Esophagus squamous epithelium (tissue), 5 donors: Measurements from ENCODE around the gene TRIP10. TPM values are rescaled to one million over a fixed set of nuclear protein-coding genes. Genes with fewer than 3 reads are reported as not detected.

Experiments
- DNase-seq: peaks from one replicate; lab custom pipeline; 2025; lab: John Stamatoyannopoulos, UW
- H3K27ac ChIP-seq, 4 donors: fragments of 200-600 bp; sonication (generic); one replicate each; pipeline ENCODE4 v1.5.1; 2016 to 2019; ENCODE audit warnings: mild to moderate bottlenecking in 1 of 4
- H3K27me3 ChIP-seq, 4 donors: fragments of 200-600 bp; sonication (generic); 1 replicate in 3 of 4; 2 replicates in 1 of 4; pipeline versions ENCODE4 v1.5.1 to v1.6.0; 2017 to 2021; ENCODE audit warnings: antibody characterized with exemption in 1 of 4
- H3K36me3 ChIP-seq, 3 donors: fragments of 200-600 bp; sonication (generic); one replicate each; pipeline ENCODE4 v1.5.1; 2016 to 2019
- H3K4me1 ChIP-seq, 3 donors: fragments of 200-600 bp; sonication (generic); one replicate each; pipeline ENCODE4 v1.5.1; 2017 to 2019
- H3K4me3 ChIP-seq, 4 donors: fragments of 200-600 bp; sonication (generic); 1 replicate in 3 of 4; 2 replicates in 1 of 4; pipeline ENCODE4 v1.5.1; 2016 to 2019; ENCODE audit warnings: mild to moderate bottlenecking in 2 of 4, moderate library complexity in 1 of 4
- H3K9me3 ChIP-seq, 3 donors: fragments of 200-600 bp; sonication (generic); one replicate each; pipeline ENCODE4 v1.5.1; 2016 to 2019
- POLR2A ChIP-seq, 4 donors: fragments of 450-650 bp; IDR thresholded peaks; one replicate each; pipeline ENCODE4 v1.6.1; 2017; ENCODE audit warnings: antibody characterized with exemption in 4 of 4, mild to moderate bottlenecking in 4 of 4, moderate library complexity in 3 of 4
- WGBS, 2 donors: methylation state at CpG; one replicate each; pipeline ENCODE4 v1.1.5; 2018; 5-methylcytosine and 5-hydroxymethylcytosine counted together
- intact Hi-C: fragments of 100-400 bp; cut with DNase I; formaldehyde crosslinking; loops from one replicate; pipeline ENCODE4 v1.15.0; 2022
- total RNA-seq, 4 donors: library from RNA; depleted of rRNA; stranded (reverse); fragments of >200 nt; gene quantifications; one replicate each; pipeline ENCODE4 v1.1.0, GENCODE V29; 2016
- TF ChIP-seq, protein P1 (sequence below), 6 experiments: fragments of 450-650 bp in 4 of 6; fragments of 200-600 bp in 2 of 6; sonication (generic) in 2 of 6; IDR thresholded peaks; one replicate each; pipeline ENCODE4 v1.5.1; 2016 to 2019; ENCODE audit warnings: antibody characterized with exemption in 6 of 6, mild to moderate bottlenecking in 4 of 6, moderate library complexity in 4 of 6
- donor health status: DM: yes; HTN: yes; CAD: no.

Gene TRIP10
- total RNA-seq, 4 donors from 2014 or later, result 67.6 to 160 (median 117) TPM

DNA sequence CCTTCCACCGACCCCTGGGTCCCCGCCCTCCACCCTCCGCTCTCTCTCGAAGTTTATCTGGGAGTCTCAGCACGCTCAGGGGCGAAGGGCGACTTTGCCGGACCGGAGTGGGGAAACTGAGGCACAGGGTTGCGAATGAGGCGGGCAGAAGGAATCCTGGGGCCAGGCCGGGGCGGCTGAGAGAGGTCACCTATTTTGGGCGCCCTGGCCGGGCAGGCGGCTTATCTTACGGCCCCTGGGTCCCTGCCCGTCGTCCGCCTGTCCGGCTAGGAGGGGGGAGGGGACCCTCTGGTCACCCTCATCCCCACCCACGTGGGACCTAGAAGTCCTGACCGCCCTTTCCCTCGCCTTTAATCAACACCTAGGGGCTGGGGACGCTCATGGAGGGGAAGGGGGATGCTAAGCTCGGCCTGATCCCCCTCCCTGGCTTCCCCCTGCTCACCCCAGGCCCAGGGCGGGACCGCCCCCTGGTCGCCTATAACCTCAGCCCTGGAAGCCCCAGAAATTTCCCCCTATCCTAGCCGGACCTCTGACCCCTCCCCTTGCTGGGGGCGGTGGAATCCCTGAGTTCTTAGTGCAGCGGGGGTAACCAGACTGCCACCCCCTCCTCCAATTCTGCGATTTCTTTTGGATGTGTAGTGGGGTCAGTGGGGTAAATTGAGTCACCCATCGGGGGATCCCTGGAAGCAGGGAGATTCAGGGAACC, 556 bp downstream of the TRIP10 start:
- WGBS, 2 donors, result 0% methylated on average over 2 to 10 of the region's 34 CpGs
- no peaks in the 10 kb centered on the region for H3K9me3 ChIP-seq
- peaks cover 0 to 43% (median 12%) of the 10 kb centered on the region in 3 donors for H3K36me3 ChIP-seq
- DNase-seq, result no peak
- no peak for TF ChIP-seq POLR2A (IDR thresholded peaks at IDR 0.05)
- TF ChIP-seq, protein P1, sequence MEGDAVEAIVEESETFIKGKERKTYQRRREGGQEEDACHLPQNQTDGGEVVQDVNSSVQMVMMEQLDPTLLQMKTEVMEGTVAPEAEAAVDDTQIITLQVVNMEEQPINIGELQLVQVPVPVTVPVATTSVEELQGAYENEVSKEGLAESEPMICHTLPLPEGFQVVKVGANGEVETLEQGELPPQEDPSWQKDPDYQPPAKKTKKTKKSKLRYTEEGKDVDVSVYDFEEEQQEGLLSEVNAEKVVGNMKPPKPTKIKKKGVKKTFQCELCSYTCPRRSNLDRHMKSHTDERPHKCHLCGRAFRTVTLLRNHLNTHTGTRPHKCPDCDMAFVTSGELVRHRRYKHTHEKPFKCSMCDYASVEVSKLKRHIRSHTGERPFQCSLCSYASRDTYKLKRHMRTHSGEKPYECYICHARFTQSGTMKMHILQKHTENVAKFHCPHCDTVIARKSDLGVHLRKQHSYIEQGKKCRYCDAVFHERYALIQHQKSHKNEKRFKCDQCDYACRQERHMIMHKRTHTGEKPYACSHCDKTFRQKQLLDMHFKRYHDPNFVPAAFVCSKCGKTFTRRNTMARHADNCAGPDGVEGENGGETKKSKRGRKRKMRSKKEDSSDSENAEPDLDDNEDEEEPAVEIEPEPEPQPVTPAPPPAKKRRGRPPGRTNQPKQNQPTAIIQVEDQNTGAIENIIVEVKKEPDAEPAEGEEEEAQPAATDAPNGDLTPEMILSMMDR (IDR thresholded peaks at IDR 0.05), result no peak
- H3K4me3 ChIP-seq, result peak overlapping the region; percentile 81 to 95 (median 88)
- intact Hi-C loops, result no loop called here
- peaks cover 42 to 80% (median 58%) of the 10 kb centered on the region in 3 donors for H3K4me1 ChIP-seq
- peak overlapping the region; percentile 96 to 99 (median 98) for H3K27ac ChIP-seq
- H3K27me3 ChIP-seq, result no peaks in the 10 kb centered on the region

DNA sequence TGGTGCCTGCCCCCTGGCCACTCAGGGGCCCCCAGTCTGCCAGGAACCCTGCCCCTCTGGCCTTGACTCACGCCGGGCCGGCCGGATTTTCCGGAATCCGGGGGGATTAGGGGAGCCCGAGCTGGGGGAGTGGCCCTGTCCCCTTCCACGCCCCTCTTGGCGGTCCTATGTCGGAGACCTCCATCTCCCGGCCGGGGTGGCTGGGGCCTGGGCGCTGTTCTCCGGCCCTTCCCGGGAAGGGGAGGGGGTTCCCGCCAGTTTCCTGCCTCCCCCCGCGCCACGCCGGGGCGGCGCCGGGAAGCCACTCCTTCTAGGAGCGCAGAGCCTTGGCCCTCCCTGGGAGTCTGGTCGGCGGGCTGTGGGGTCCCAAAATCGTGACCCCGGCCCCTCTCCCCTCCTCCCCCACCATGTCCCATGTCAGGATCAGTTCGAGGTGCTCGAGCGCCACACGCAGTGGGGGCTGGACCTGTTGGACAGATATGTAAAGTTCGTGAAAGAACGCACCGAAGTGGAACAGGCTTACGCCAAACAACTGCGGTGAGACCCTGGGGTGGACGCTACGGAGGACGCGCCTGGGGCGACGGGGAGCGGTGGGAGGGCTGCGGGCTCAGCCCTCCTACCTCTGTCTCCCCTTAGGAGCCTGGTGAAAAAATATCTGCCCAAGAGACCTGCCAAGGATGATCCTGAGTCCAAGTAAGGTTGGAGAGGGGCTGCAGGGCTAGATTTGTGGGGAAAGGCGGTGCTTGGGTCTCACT, 1.3 kb downstream of the TRIP10 start:
- peak in 2 of 4 donors; percentile 23 to 57 for TF ChIP-seq POLR2A (IDR thresholded peaks at IDR 0.05)
- TF ChIP-seq, protein P1 (IDR thresholded peaks at IDR 0.05), result no peak
- H3K27ac ChIP-seq, result peak overlapping the region; percentile 96 to 99 (median 98)
- H3K36me3 ChIP-seq, result peaks cover 0 to 43% (median 15%) of the 10 kb centered on the region in 3 donors
- no peaks in the 10 kb centered on the region for H3K27me3 ChIP-seq
- WGBS, 2 donors, result 0 to 1% methylated on average over 2 to 12 of the region's 46 CpGs
- intact Hi-C loops, result no loop called here
- DNase-seq, result no peak
- H3K4me1 ChIP-seq, result peaks cover 47 to 80% (median 61%) of the 10 kb centered on the region in 3 donors
- no peaks in the 10 kb centered on the region for H3K9me3 ChIP-seq
- H3K4me3 ChIP-seq, result peak overlapping the region; percentile 81 to 95 (median 88)

DNA sequence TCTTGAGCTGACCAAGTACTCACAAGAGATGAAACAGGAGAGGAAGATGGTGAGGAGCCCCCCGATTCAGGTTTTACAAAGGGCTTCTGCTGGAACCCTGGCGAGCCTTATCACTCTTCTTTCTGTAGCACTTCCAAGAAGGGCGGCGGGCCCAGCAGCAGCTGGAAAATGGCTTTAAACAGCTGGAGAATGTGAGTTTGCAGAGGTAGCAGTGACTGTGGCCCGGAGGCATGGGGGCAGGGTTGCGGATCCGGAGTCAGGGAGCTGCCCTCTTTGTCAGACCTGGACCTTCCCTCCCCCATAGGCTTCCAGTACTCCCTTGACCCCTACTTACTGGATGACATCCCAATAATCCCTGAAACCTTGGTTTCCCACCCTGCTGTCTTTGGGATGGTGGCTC, 3.6 kb downstream of the TRIP10 start:
- WGBS, 2 donors, result 51 to 80% methylated on average over 2 to 3 of the region's 7 CpGs
- peaks cover 18 to 66% (median 36%) of the 10 kb centered on the region in 3 donors for H3K36me3 ChIP-seq
- H3K9me3 ChIP-seq, result no peaks in the 10 kb centered on the region
- peak overlapping the region in 3 of 4 donors; percentile 1 to 95 (median 92) for H3K4me3 ChIP-seq
- H3K27ac ChIP-seq, result peak overlapping the region; percentile 77 to 98 (median 89)
- no peak for DNase-seq
- no peak for TF ChIP-seq POLR2A (IDR thresholded peaks at IDR 0.05)
- TF ChIP-seq, protein P1 (IDR thresholded peaks at IDR 0.05), result no peak
- H3K4me1 ChIP-seq, result peaks cover 38 to 70% (median 53%) of the 10 kb centered on the region in 3 donors
- intact Hi-C loops, result no loop called here
- H3K27me3 ChIP-seq, result no peaks in the 10 kb centered on the region

DNA sequence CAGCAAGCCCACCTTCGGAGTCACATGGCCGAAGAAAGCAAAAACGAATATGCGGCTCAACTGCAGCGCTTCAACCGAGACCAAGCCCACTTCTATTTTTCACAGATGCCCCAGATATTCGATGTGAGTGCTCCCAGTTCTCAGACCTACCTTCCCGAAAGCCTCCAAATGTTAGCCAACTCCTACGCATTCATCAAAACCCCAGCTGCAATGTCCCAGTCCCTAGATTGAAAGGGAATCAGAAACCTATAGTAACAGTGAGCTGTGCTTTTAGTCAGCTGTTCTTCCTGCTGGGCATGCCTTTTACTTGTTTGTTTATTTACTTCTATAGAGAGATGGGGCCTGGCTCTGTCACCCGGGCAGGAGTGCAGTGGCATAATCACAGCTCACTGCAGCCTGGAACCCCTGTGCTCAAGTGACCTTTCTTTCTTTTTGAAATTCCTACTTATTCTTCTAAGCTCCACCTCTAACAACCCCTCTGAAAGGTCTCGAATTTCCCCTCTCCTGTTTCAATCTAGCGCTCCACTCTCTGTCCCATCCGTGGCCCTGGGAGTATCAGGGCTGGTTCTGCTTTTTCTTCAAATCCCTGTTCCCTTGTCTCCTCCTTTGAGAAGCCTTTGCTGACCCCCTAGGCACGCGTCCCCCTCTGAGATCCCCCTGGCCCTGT, 4.4 kb downstream of the TRIP10 start:
- no peak for DNase-seq
- intact Hi-C loops, result no loop called here
- H3K27ac ChIP-seq, result peak overlapping the region; percentile 77 to 98 (median 89)
- no peaks in the 10 kb centered on the region for H3K27me3 ChIP-seq
- H3K9me3 ChIP-seq, result no peaks in the 10 kb centered on the region
- 80 to 86% methylated on average over 15 of the region's 15 CpGs for WGBS, 2 donors
- TF ChIP-seq, protein P1 (IDR thresholded peaks at IDR 0.05), result no peak
- no peak for TF ChIP-seq POLR2A (IDR thresholded peaks at IDR 0.05)
- H3K4me3 ChIP-seq, result peak overlapping the region; percentile 11 to 92 (median 30)
- H3K36me3 ChIP-seq, result peaks cover 18 to 74% (median 44%) of the 10 kb centered on the region in 3 donors
- H3K4me1 ChIP-seq, result peaks cover 30 to 62% (median 46%) of the 10 kb centered on the region in 3 donors
